ENCODE data around the gene RSAD1.
"Not testable (repeated sequence)": the region's sequence is repeated elsewhere in the genome, so short reads cannot be mapped to it uniquely, and the experiment has no call there.

Gene RSAD1

DNA sequence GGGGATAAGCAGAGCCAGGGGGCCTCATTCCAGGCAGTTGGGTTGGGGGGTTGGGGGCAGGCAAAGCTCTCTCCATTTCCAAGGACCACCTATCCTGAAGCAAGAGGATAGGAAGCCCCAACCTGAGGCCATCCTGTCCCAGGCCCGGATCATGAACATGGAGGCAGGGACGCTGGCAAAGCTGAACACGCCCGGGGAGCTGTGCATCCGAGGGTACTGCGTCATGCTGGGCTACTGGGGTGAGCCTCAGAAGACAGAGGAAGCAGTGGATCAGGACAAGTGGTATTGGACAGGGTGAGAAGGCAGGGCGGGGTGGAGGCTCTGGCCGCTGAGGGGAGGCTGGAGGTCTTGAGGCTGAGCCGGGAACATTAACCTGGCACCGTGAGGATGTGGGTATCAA, 6.4 kb upstream of the RSAD1 start:
- no peak overlapping the region for H3K4me3 ChIP-seq (ENCODE audit: control insufficient read depth, low read depth, low read length)
- DNase-seq (ENCODE audit: low read depth): no peak
- TF ChIP-seq, protein P1, sequence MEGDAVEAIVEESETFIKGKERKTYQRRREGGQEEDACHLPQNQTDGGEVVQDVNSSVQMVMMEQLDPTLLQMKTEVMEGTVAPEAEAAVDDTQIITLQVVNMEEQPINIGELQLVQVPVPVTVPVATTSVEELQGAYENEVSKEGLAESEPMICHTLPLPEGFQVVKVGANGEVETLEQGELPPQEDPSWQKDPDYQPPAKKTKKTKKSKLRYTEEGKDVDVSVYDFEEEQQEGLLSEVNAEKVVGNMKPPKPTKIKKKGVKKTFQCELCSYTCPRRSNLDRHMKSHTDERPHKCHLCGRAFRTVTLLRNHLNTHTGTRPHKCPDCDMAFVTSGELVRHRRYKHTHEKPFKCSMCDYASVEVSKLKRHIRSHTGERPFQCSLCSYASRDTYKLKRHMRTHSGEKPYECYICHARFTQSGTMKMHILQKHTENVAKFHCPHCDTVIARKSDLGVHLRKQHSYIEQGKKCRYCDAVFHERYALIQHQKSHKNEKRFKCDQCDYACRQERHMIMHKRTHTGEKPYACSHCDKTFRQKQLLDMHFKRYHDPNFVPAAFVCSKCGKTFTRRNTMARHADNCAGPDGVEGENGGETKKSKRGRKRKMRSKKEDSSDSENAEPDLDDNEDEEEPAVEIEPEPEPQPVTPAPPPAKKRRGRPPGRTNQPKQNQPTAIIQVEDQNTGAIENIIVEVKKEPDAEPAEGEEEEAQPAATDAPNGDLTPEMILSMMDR (conservative IDR thresholded peaks at IDR 0.05; ENCODE audit: control insufficient read depth, insufficient read depth, low read depth, low read length): no peak

DNA sequence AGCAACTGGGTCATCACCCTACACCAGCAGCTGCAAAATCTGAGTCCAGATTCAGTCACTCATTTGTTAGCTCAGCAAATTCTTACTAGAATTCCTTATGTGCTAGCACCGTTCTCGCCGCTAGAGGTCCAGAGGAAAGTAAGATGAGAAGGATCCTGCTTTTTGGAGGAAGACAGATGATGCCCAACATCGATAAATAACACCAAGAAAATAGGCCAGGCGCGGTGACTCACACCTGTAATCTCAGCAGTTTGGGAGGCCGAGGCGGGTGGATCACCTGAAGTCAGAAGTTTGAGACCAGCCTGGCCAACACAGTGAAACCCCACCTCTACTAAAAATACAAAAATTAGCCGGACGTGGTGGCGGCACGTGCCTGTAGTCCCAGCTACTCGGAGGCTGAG, 5.9 kb upstream of the RSAD1 start:
- peak; percentile 32 for DNase-seq (ENCODE audit: low read depth)
- TF ChIP-seq, protein P1 (conservative IDR thresholded peaks at IDR 0.05; ENCODE audit: control insufficient read depth, insufficient read depth, low read depth, low read length): peak; percentile 40
- H3K4me3 ChIP-seq (ENCODE audit: control insufficient read depth, low read depth, low read length): not testable (repeated sequence)

DNA sequence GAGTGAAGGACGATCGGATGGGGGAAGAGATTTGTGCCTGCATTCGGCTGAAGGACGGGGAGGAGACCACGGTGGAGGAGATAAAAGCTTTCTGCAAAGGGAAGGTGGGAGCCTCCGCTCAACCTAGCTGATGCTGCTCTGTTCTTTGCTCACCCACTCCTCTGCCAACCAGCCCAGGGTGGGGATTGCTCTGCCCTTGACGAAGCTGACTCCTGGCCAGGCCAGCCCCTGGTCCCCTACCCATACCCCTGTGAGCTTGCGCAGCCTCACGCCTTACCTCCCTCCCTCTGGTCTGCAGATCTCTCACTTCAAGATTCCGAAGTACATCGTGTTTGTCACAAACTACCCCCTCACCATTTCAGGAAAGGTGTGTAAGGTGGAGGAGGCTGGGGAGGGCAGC, 4.8 kb upstream of the RSAD1 start:
- no peak for DNase-seq (ENCODE audit: low read depth)
- H3K4me3 ChIP-seq (ENCODE audit: control insufficient read depth, low read depth, low read length): no peak overlapping the region
- TF ChIP-seq, protein P1 (conservative IDR thresholded peaks at IDR 0.05; ENCODE audit: control insufficient read depth, insufficient read depth, low read depth, low read length): no peak

DNA sequence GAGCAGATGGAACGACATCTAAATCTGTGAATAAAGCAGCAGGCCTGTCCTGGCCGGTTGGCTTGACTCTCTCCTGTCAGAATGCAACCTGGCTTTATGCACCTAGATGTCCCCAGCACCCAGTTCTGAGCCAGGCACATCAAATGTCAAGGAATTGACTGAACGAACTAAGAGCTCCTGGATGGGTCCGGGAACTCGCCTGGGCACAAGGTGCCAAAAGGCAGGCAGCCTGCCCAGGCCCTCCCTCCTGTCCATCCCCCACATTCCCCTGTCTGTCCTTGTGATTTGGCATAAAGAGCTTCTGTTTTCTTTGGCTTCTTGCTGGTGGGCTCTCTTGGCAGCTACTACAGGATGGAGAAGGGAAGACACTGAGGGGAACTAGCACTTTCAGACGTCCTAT, 4.1 kb upstream of the RSAD1 start:
- H3K4me3 ChIP-seq (ENCODE audit: control insufficient read depth, low read depth, low read length): no peak overlapping the region
- TF ChIP-seq, protein P1 (conservative IDR thresholded peaks at IDR 0.05; ENCODE audit: control insufficient read depth, insufficient read depth, low read depth, low read length): no peak
- DNase-seq (ENCODE audit: low read depth): no peak

DNA sequence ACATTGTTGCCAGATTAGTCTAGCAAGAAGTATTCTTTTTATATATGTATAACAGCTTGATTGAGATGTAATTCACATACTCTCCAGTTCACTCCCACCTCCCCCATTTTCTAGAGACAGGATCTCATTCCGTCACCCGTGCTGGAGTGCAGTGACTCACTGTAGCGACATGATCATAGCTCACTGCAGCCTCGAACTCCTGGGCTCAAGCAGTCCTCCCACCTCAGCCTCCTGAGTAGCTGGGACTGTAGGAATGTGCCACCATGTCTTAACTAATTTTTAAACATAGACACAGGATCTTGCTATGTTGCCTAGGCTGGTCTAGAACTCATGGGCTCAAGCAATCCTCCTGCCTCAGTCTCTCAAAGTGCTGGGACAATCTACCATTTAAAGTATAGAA, 3.3 kb upstream of the RSAD1 start:
- TF ChIP-seq, protein P1 (conservative IDR thresholded peaks at IDR 0.05; ENCODE audit: control insufficient read depth, insufficient read depth, low read depth, low read length): no peak
- DNase-seq (ENCODE audit: low read depth): no peak
- no peak overlapping the region for H3K4me3 ChIP-seq (ENCODE audit: control insufficient read depth, low read depth, low read length)

DNA sequence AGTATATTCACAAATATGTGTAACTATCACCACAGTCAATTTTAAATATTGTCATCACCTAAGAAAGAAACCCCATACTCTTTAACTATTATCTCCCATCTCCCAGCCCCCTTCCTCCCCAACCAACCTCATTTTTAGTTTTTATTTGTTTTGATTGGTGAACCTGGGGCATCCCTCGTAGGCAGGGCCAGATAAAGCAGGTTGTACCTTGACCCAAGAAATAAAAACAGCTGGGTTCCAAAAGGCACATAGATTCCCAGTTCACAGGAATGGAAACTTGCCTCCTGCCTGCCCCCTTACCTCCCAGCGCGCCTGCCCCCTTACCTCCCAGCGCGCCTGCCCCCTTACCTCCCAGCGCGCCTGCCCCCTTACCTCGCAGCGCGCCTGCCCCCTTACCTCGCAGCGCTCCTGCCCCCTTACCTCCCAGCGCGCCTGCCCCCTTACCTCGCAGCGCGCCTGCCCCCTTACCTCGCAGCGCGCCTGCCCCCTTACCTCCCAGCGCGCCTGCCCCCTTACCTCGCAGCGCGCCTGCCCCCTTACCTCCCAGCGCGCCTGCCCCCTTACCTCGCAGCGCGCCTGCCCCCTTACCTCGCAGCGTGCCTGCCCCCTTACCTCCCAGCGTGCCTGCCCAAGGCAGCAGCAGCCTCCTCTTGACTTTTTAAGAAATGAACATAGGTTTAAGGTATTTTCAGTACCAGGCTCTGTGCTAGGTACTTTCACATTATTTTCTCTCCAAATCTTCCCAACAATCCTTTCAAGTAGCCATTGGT, 2.7 kb upstream of the RSAD1 start:
- not testable (repeated sequence) for DNase-seq (ENCODE audit: low read depth); H3K4me3 ChIP-seq (ENCODE audit: control insufficient read depth, low read depth, low read length)

DNA sequence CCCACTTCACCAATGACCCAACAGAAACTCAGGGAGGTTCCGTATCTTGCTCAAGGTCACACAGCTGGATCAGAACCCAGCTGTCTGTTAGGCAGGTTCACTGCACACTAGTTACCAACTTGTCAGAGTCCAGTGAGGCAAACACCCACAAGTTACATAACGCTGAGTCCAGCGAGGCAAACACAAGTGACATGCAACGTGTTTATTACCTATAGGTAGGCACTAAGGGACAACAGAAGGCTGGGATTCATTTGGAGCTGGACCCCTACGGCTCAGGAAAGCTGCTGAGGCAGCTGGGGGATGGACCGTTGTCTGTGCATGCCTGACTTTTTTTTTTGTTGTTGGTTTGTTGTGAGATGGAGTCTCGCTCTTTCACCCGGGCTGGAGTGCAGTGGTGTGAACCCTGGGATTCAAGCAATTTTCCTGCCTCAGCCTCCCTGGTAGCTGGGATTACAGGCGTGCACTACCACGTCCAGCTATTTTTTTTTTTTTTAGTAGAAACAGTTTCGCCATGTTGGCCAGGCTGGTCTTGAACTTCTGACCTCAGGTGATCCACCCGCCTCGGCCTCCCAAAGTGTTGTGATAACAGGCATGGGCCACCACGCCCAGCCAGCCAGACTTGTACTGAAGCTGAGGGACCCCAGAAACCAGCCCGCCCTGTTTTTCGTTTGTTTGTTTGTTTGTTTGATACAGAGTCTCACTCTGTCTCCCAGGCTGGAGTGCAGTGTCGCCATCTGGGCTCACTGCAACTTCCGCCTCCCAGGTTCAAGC, 1.9 kb upstream of the RSAD1 start:
- TF ChIP-seq, protein P1 (conservative IDR thresholded peaks at IDR 0.05; ENCODE audit: control insufficient read depth, insufficient read depth, low read depth, low read length): no peak
- no peak overlapping the region for H3K4me3 ChIP-seq (ENCODE audit: control insufficient read depth, low read depth, low read length)
- no peak for DNase-seq (ENCODE audit: low read depth)

All from fibroblast of mammary gland (primary cell).